GM12872 (cell line): Measurements from ENCODE around the gene PPP1R15A.

Experiments
- TF ChIP-seq, protein P1 (sequence below): IDR thresholded peaks from 3 replicates; pipeline ENCODE4 v1.5.1; 2011; ENCODE audit warnings: low read depth, mild to moderate bottlenecking, low read length, moderate library complexity; ENCODE audit not compliant: insufficient read depth

Gene PPP1R15A

GRCh38 chr19:48881741-48882657, 9.8 kb downstream of the PPP1R15A start:
- TF ChIP-seq, protein P1, sequence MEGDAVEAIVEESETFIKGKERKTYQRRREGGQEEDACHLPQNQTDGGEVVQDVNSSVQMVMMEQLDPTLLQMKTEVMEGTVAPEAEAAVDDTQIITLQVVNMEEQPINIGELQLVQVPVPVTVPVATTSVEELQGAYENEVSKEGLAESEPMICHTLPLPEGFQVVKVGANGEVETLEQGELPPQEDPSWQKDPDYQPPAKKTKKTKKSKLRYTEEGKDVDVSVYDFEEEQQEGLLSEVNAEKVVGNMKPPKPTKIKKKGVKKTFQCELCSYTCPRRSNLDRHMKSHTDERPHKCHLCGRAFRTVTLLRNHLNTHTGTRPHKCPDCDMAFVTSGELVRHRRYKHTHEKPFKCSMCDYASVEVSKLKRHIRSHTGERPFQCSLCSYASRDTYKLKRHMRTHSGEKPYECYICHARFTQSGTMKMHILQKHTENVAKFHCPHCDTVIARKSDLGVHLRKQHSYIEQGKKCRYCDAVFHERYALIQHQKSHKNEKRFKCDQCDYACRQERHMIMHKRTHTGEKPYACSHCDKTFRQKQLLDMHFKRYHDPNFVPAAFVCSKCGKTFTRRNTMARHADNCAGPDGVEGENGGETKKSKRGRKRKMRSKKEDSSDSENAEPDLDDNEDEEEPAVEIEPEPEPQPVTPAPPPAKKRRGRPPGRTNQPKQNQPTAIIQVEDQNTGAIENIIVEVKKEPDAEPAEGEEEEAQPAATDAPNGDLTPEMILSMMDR, result no peak

GRCh38 chr19:48883726-48884125, 11.5 kb downstream of the PPP1R15A start:
- TF ChIP-seq, protein P1, result no peak

DNA sequence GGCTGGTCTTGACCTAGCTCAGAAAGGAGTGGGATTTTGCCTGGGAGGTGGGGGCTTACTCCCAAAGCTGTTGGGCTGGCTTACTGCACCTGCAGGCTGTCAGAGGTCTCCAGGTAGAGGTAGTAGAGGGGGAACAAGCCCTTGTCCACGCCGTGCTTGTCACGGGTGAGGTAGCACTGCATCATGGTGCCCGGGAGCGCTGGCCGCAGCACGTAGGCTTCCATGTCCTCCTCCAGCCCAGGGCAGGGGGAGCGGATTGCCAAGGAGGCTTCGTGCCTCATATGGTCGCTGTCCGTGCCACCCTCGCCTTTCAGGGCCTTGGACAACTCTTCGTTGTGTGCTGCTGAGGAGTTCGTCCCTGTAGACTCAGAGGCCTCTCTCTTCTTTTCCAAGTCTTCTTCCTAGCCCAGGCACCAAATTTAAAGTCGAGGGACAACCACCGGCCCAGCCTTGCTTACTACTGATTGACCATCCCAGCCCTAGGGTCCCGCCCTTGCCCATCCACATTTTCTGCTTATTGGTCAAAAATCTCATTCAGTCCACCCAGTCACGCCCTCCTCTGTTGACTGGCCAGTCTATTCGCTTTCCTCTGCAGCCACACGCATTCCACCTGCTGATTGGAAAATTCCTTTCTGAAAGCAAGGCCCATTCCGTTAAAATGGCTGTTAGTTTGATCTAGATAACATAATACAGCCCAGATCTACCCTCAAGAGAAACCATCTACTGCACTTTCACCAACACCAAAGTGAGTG, 15.8 kb downstream of the PPP1R15A start:
- TF ChIP-seq, protein P1, result no peak

DNA sequence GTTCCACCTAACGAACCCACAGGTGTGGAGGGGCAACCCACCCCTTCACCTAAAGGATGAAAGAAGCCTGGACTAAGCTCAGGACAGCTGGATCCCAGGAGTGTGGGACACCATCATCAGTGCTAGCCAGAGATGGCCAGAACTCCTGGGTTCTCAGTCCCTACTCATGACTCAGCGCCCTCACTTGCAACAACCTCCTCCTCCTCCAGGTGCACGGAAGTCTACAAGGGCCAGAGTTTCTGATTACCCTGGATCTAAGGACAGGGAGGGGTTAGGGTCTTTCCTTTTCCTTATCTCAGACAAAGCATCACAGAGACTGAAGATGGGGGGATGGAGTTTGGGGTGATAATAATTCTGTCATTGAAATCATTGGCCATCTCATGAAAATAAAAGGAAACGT, 18.3 kb downstream of the PPP1R15A start:
- TF ChIP-seq, protein P1, result no peak

GRCh38 chr19:48895226-48895625, 23.0 kb downstream of the PPP1R15A start:
- TF ChIP-seq, protein P1, result no peak

DNA sequence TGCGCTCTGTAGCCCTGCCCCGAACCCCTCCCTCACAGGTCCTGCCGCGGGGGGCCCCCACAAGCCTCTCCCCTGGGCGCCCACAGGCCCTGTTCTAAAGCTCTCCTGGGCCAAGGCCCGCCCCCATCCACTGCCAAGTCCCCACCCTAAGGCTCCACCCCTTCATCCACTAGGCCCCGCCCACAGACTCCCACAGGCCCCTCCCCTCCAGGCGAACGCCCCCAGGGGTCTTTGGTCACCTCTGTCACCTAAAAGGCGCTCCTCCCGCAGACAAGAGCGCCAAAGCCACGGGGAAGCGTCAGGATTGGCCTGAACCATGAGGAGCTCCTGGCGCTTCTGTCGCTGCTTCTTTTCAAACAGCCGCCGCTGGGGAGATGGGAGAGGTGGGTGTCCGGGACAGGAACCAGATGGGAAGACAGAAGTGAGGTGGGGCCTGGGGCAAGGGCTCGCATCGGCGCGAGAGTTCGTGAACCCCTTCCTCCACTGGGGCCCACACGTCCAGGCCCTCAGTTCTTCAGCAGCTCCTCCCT, 24.0 kb downstream of the PPP1R15A start:
- TF ChIP-seq, protein P1, result no peak

DNA sequence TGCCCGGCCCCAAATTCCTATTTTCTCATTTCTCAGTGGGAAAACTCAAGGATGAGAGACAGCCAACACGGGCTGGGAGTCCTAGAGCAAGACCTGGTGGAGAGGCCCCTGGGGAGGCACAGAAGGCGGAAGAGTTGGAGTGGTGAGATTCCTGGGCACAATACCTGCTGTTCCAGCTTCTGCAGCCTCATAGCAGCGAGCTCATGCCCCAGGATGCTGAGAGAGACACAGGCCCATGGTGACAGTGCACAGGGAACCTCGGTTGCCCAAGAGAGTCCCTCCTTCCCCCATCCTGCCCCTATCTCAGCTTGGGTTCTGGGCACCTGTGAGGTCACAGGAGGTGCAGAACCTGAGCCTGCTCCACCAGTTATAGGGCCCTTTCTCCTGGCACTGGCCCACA, 25.0 kb downstream of the PPP1R15A start:
- TF ChIP-seq, protein P1, result no peak
